Breast epithelium (tissue), 3 donors: Measurements from ENCODE around the gene TRIO.

Experiments
- CTCF ChIP-seq, 3 donors: fragments of 450-650 bp; IDR thresholded peaks; one replicate each; pipeline ENCODE4 v1.5.1; 2016 to 2017; ENCODE audit warnings: antibody characterized with exemption in 3 of 3, mild to moderate bottlenecking in 3 of 3, moderate library complexity in 3 of 3
- POLR2A ChIP-seq: fragments of 450-650 bp; IDR thresholded peaks from one replicate; pipeline ENCODE4 v1.6.1; 2016; ENCODE audit warnings: antibody characterized with exemption, mild to moderate bottlenecking, moderate library complexity

GRCh38 chr5:14178671-14179211 is 35.6 kb downstream of the TRIO start:
- TF ChIP-seq CTCF (IDR thresholded peaks at IDR 0.05) (no peak), POLR2A (no peak)
